NCI-H526 (cell line): ENCODE data around the gene DYNLRB1.
"Not testable (repeated sequence)": the region's sequence is repeated elsewhere in the genome, so short reads cannot be mapped to it uniquely, and the experiment has no call there.

Source experiments
- DNase-seq, 2 experiments: peaks; one replicate each; lab custom pipeline; 2025; lab: John Stamatoyannopoulos, UW

Gene DYNLRB1

GRCh38 chr20:34512266-34512954 lies 3.8 kb upstream of the DYNLRB1 start:
- no peak for DNase-seq

GRCh38 chr20:34512955-34513419 lies 3.2 kb upstream of the DYNLRB1 start:
- DNase-seq: no peak

GRCh38 chr20:34514034-34514433 lies 2.2 kb upstream of the DYNLRB1 start:
- not testable (repeated sequence) for DNase-seq

GRCh38 chr20:34514897-34515483 lies 1.2 kb upstream of the DYNLRB1 start:
- no peak for DNase-seq

- peak; percentile 59 to 85 for DNase-seq
These were observed 557 bp upstream of the DYNLRB1 start for GRCh38 chr20:34515484-34516246.

- no peak for DNase-seq
These were observed 888 bp downstream of the DYNLRB1 start for GRCh38 chr20:34517114-34517505.

- not testable (repeated sequence) for DNase-seq
These were observed 2.6 kb downstream of the DYNLRB1 start for GRCh38 chr20:34518863-34519262.

GRCh38 chr20:34519841-34520240 lies 3.6 kb downstream of the DYNLRB1 start:
- not testable (repeated sequence) for DNase-seq

GRCh38 chr20:34522969-34523871 lies 7.0 kb downstream of the DYNLRB1 start:
- peak; percentile 53 to 80 for DNase-seq

- DNase-seq: no peak
These were observed 8.2 kb downstream of the DYNLRB1 start for GRCh38 chr20:34524426-34524825.

- no peak for DNase-seq
These were observed 9.1 kb downstream of the DYNLRB1 start for GRCh38 chr20:34525342-34525708.

GRCh38 chr20:34525709-34526416 lies 9.6 kb downstream of the DYNLRB1 start:
- DNase-seq: peak; percentile 42 to 61

GRCh38 chr20:34526466-34526865 lies 10.2 kb downstream of the DYNLRB1 start:
- DNase-seq: no peak

GRCh38 chr20:34527016-34527415 lies 10.8 kb downstream of the DYNLRB1 start:
- DNase-seq: no peak

GRCh38 chr20:34528921-34529297 lies 12.7 kb downstream of the DYNLRB1 start:
- no peak for DNase-seq

GRCh38 chr20:34529742-34530141 lies 13.5 kb downstream of the DYNLRB1 start:
- DNase-seq: no peak

- DNase-seq: no peak
These were observed 14.1 kb downstream of the DYNLRB1 start for GRCh38 chr20:34530342-34530741.

GRCh38 chr20:34531608-34532265 lies 15.5 kb downstream of the DYNLRB1 start:
- no peak for DNase-seq

GRCh38 chr20:34532320-34532719 lies 16.1 kb downstream of the DYNLRB1 start:
- no peak for DNase-seq

GRCh38 chr20:34532756-34533155 lies 16.5 kb downstream of the DYNLRB1 start:
- no peak for DNase-seq
